ENCODE results near the gene CCDC182. TPM values are rescaled to one million over a fixed set of nuclear protein-coding genes. Genes with fewer than 3 reads are reported as not detected.

CCDC182 gene
- total and polyA plus RNA-seq, 2 experiments from 2014 or later: not detected

DNA sequence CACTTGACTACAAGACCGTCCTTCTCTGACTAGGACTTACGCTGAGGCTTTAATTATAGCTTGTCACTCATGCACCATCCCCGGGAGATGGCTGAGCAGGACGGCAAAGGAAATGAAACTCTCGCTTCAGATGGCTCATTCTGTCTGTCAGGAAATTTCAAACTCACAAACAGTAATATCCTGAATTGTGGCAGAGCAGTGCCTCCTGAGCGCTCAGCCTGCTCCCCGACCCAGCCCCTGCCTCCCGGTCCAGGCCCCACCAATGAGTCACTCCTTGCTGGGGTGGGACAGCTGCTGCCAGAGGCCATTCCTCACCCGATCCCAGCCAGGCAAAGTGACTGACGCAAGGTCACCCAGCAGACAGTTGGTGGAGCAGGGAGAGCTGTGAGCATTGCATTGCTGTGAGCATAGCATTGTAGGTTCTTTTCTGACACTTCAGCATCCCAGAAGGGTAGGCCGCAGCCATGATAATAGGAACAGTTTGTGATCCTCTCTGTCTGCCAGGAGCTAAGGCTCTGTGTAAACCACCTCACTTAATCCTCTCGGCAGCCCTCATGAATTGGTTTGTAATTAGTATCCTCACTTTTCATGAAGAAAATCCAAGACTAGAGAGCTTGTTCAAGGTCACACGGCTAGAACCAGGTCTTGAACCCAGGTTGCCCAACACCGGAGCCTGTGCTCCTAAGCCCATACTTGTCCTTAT, 20.9 kb downstream of the CCDC182 start:
- in situ Hi-C loops (cut with MboI): no loop called here
- Histone ChIP-seq H3K27ac (no peak overlapping the region), H3K79me2 (ENCODE audit: insufficient read depth) (no peaks in the 10 kb centered on the region), H4K20me1 (ENCODE audit: insufficient read depth) (no peaks in the 10 kb centered on the region), H3K27me3 (replicated peaks; ENCODE audit: insufficient read depth) (peaks cover 3% of the 10 kb centered on the region), H3F3A (ENCODE audit: insufficient read depth) (no peaks in the 10 kb centered on the region), H2AFZ (no peak overlapping the region), H3K9ac (no peak overlapping the region), H3K9me3 (ENCODE audit: low read depth) (no peaks in the 10 kb centered on the region), H3K4me1 (ENCODE audit: insufficient read depth) (no peaks in the 10 kb centered on the region), H3K36me3 (ENCODE audit: low read depth) (no peaks in the 10 kb centered on the region), H3K4me2 (ENCODE audit: unreplicated experiment) (no peak overlapping the region), H3K9me2 (ENCODE audit: insufficient read depth) (no peaks in the 10 kb centered on the region), H3K4me3 (no peak overlapping the region)
- 64 to 68% methylated on average over 14 of the region's 14 CpGs for WGBS, 2 experiments (ENCODE audit: low coverage in 1 of 2, low lambda C conversion rate in 2 of 2, missing lambda C conversion rate in 2 of 2)
- no peak for TF ChIP-seq EZH2 (IDR thresholded peaks at IDR 0.05; ENCODE audit: insufficient read depth, poor library complexity, severe bottlenecking)
- TF ChIP-seq EZH2phosphoT487 (IDR thresholded peaks at IDR 0.05; ENCODE audit: insufficient read depth, low read depth): no peak
- DNase-seq: no peak

GRCh38 chr17:57723427-57724025, 21.6 kb downstream of the CCDC182 start:
- in situ Hi-C loops (cut with MboI): no loop called here

GRCh38 chr17:57722704-57723043, 22.4 kb downstream of the CCDC182 start:
- no peak for DNase-seq
- no peak for TF ChIP-seq EZH2 (IDR thresholded peaks at IDR 0.05; ENCODE audit: insufficient read depth, poor library complexity, severe bottlenecking)
- TF ChIP-seq EZH2phosphoT487 (IDR thresholded peaks at IDR 0.05; ENCODE audit: insufficient read depth, low read depth): no peak
- Histone ChIP-seq H3K9me2 (ENCODE audit: insufficient read depth) (no peaks in the 10 kb centered on the region), H2AFZ (no peak overlapping the region), H3K9me3 (ENCODE audit: low read depth) (no peaks in the 10 kb centered on the region), H3K27me3 (replicated peaks; ENCODE audit: insufficient read depth) (peaks cover 3% of the 10 kb centered on the region), H4K20me1 (ENCODE audit: insufficient read depth) (no peaks in the 10 kb centered on the region), H3K4me1 (ENCODE audit: insufficient read depth) (no peaks in the 10 kb centered on the region), H3F3A (ENCODE audit: insufficient read depth) (no peaks in the 10 kb centered on the region), H3K36me3 (ENCODE audit: low read depth) (no peaks in the 10 kb centered on the region), H3K79me2 (ENCODE audit: insufficient read depth) (no peaks in the 10 kb centered on the region), H3K27ac (no peak overlapping the region), H3K9ac (no peak overlapping the region), H3K4me2 (ENCODE audit: unreplicated experiment) (no peak overlapping the region), H3K4me3 (no peak overlapping the region)
- in situ Hi-C loops (cut with MboI): no loop called here
- 59 to 62% methylated on average over 7 of the region's 7 CpGs for WGBS, 2 experiments (ENCODE audit: low coverage in 1 of 2, low lambda C conversion rate in 2 of 2, missing lambda C conversion rate in 2 of 2)

More at GRCh38 chr17:57723427-57724025, 21.6 kb downstream of the CCDC182 start:
- Histone ChIP-seq H2AFZ (no peak overlapping the region), H4K20me1 (ENCODE audit: insufficient read depth) (no peaks in the 10 kb centered on the region), H3K4me2 (ENCODE audit: unreplicated experiment) (no peak overlapping the region), H3K9me2 (ENCODE audit: insufficient read depth) (no peaks in the 10 kb centered on the region), H3K9me3 (ENCODE audit: low read depth) (no peaks in the 10 kb centered on the region), H3K9ac (no peak overlapping the region), H3K4me3 (no peak overlapping the region), H3K79me2 (ENCODE audit: insufficient read depth) (no peaks in the 10 kb centered on the region), H3K36me3 (ENCODE audit: low read depth) (no peaks in the 10 kb centered on the region), H3F3A (ENCODE audit: insufficient read depth) (no peaks in the 10 kb centered on the region), H3K27ac (no peak overlapping the region), H3K4me1 (ENCODE audit: insufficient read depth) (no peaks in the 10 kb centered on the region), H3K27me3 (replicated peaks; ENCODE audit: insufficient read depth) (peaks cover 3% of the 10 kb centered on the region)
- TF ChIP-seq EZH2phosphoT487 (IDR thresholded peaks at IDR 0.05; ENCODE audit: insufficient read depth, low read depth) (no peak), EZH2 (IDR thresholded peaks at IDR 0.05; ENCODE audit: insufficient read depth, poor library complexity, severe bottlenecking) (no peak)
- no peak for DNase-seq
- 55 to 56% methylated on average over 13 of the region's 13 CpGs for WGBS, 2 experiments (ENCODE audit: low coverage in 1 of 2, low lambda C conversion rate in 2 of 2, missing lambda C conversion rate in 2 of 2)

DNA sequence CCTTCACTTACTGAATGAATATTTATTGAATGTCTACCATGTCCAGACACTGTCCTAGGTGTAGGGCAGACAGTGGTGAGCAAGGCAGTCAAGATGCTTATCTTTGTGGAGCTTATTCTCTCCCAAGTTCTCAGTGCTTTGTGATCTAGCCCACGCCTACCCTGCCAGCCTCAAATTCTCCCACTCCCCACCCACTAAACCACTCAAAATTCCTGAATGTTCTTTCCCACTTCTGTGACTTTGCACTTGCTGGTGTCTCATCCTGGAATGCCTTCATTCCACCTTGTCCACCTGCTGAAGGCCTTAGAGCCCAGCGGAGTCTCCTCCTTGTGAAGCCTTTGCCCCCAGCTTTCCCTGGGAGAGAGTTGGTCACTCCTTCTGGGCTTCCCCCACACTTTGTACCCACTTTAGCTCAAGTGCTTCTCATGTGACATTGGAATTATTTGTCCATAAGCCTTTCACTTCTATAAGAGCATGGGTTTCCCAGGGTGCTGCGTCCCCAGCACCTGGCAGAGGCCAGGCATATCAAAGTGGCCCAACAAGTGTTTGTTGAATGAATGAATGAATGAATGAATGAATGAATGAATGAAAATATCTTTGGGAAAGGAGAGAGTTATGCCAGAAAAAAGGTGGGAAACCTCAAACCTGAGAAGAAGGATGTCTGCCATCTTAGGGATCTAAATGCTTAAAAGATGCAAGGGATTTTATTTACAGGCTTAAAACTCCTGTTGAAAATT, 23.0 kb downstream of the CCDC182 start:
- 55 to 61% methylated on average over 3 of the region's 3 CpGs for WGBS, 2 experiments (ENCODE audit: low coverage in 1 of 2, low lambda C conversion rate in 2 of 2, missing lambda C conversion rate in 2 of 2)
- Histone ChIP-seq H3K27me3 (replicated peaks; ENCODE audit: insufficient read depth) (peaks cover 8% of the 10 kb centered on the region), H3K79me2 (ENCODE audit: insufficient read depth) (no peaks in the 10 kb centered on the region), H3K9me2 (ENCODE audit: insufficient read depth) (no peaks in the 10 kb centered on the region), H3K9me3 (ENCODE audit: low read depth) (no peaks in the 10 kb centered on the region), H3K36me3 (ENCODE audit: low read depth) (no peaks in the 10 kb centered on the region), H3F3A (ENCODE audit: insufficient read depth) (no peaks in the 10 kb centered on the region), H3K4me2 (ENCODE audit: unreplicated experiment) (no peak overlapping the region), H4K20me1 (ENCODE audit: insufficient read depth) (no peaks in the 10 kb centered on the region), H3K4me3 (no peak overlapping the region), H2AFZ (no peak overlapping the region), H3K27ac (no peak overlapping the region), H3K9ac (no peak overlapping the region), H3K4me1 (ENCODE audit: insufficient read depth) (no peaks in the 10 kb centered on the region)
- TF ChIP-seq EZH2phosphoT487 (IDR thresholded peaks at IDR 0.05; ENCODE audit: insufficient read depth, low read depth) (no peak), EZH2 (IDR thresholded peaks at IDR 0.05; ENCODE audit: insufficient read depth, poor library complexity, severe bottlenecking) (no peak)
- in situ Hi-C loops (cut with MboI): no loop called here
- DNase-seq: no peak
